Liver (tissue), 9 donors: Measurements from ENCODE around the gene TMEM191C. TPM values are rescaled to one million over a fixed set of nuclear protein-coding genes. Genes with fewer than 3 reads are reported as not detected.

Source experiments
- DNase-seq: peaks from one replicate; pipeline ENCODE4 v3.0.0-alpha.2; 2017; ENCODE audit warnings: low spot score
- H3K27ac ChIP-seq, 2 donors: one replicate each; pipeline ENCODE4 v1.7.0; 2013; ENCODE audit warnings: inconsistent platforms in 2 of 2, low read length in 2 of 2, control low read depth in 1 of 2, low read depth in 1 of 2, mild to moderate bottlenecking in 1 of 2
- H3K27me3 ChIP-seq, 4 donors: one replicate each; pipeline versions ENCODE4 v1.6.1 to v1.7.0; 2013; ENCODE audit warnings: low read length in 3 of 4, inconsistent platforms in 1 of 4, mild to moderate bottlenecking in 1 of 4, moderate library complexity in 1 of 4; ENCODE audit not compliant: control insufficient read depth in 4 of 4, insufficient read depth in 4 of 4
- H3K36me3 ChIP-seq, 4 donors: one replicate each; pipeline versions ENCODE4 v1.6.1 to v1.7.0; 2013; ENCODE audit warnings: low read length in 3 of 4, mild to moderate bottlenecking in 3 of 4, low read depth in 1 of 4, moderate library complexity in 1 of 4; ENCODE audit not compliant: control insufficient read depth in 4 of 4, insufficient read depth in 3 of 4
- H3K4me1 ChIP-seq, 4 donors: one replicate each; pipeline versions ENCODE4 v1.6.1 to v1.7.0; 2013; ENCODE audit warnings: low read length in 3 of 4, mild to moderate bottlenecking in 3 of 4, moderate library complexity in 1 of 4; ENCODE audit not compliant: control insufficient read depth in 4 of 4, insufficient read depth in 4 of 4
- H3K4me3 ChIP-seq, 3 donors: one replicate each; pipeline versions ENCODE4 v1.6.1 to v1.7.0; 2013; ENCODE audit warnings: low read length in 3 of 3, control low read depth in 1 of 3, low read depth in 1 of 3, mild to moderate bottlenecking in 1 of 3
- H3K9ac ChIP-seq, 2 donors: one replicate each; pipeline ENCODE4 v1.7.0; 2013; ENCODE audit warnings: low read length in 2 of 2, mild to moderate bottlenecking in 2 of 2, moderate library complexity in 2 of 2, control low read depth in 1 of 2, low read depth in 1 of 2
- H3K9me3 ChIP-seq, 4 donors: one replicate each; pipeline versions ENCODE4 v1.6.1 to v1.7.0; 2013; ENCODE audit warnings: low read length in 3 of 4; ENCODE audit not compliant: control insufficient read depth in 4 of 4
- CTCF ChIP-seq: fragments of 150-350 bp; IDR thresholded peaks from 2 replicates; pipeline ENCODE4 v1.5.1; 2017; ENCODE audit warnings: improper control_type of control experiment, low read depth, low read length; ENCODE audit not compliant: missing input control
- HNF4G ChIP-seq: IDR thresholded peaks from 2 replicates; pipeline ENCODE4 v1.6.1; 2016; ENCODE audit warnings: antibody characterized with exemption
- JUND ChIP-seq, 2 donors: IDR thresholded peaks; 2 replicates each; pipeline ENCODE4 v1.6.1; 2016; ENCODE audit warnings: antibody characterized with exemption in 2 of 2
- MAX ChIP-seq: IDR thresholded peaks from 2 replicates; pipeline ENCODE4 v1.6.1; 2016; ENCODE audit warnings: antibody characterized with exemption
- SP1 ChIP-seq: IDR thresholded peaks from 2 replicates; pipeline ENCODE4 v1.6.1; 2018; ENCODE audit warnings: antibody characterized with exemption, mild to moderate bottlenecking
- ZBTB33 ChIP-seq: IDR thresholded peaks from 2 replicates; pipeline ENCODE4 v1.6.1; 2016; ENCODE audit warnings: antibody characterized with exemption
- WGBS: extraction: QIAGEN DNeasy Blood & Tissue Kit; methylation state at CpG from one replicate; pipeline ENCODE4 v1.1.7; 2013; 5-methylcytosine and 5-hydroxymethylcytosine counted together
- polyA plus RNA-seq, 2 donors: library from polyadenylated mRNA; stranded (reverse) in 1 of 2; unstranded in 1 of 2; fragments of 200-250 nt in 1 of 2; fragments of >200 nt in 1 of 2; fragmentation: Nextera tagmentation in 1 of 2; extraction: Ambion mirVana in 1 of 2; gene quantifications; one replicate each; pipeline versions ENCODE4 v1.2.1 to v1.2.3, GENCODE V29; 2013 to 2015
- total RNA-seq, 2 donors: library from RNA; depleted of rRNA; stranded (reverse); fragments of >200 nt; gene quantifications; one replicate each; pipeline ENCODE4 v1.2.3, GENCODE V29; 2014
- donor health status: healthy.
- donor health status: healthy.
- donor health status: healthy.
- donor health status: healthy.
- donor health status: healthy.

Gene TMEM191C
- total and polyA plus RNA-seq, 4 donors: 0.25 to 1.8 (median 0.42) TPM; not detected in 1

GRCh38 chr22:21446827-21447690 lies 20.1 kb upstream of the TMEM191C start:
- Histone ChIP-seq H3K27ac (no peak overlapping the region), H3K9me3 (no peaks in the 10 kb centered on the region), H3K4me1 (peaks cover 3 to 8% (median 6%) of the 10 kb centered on the region in 4 donors), H3K4me3 (no peak overlapping the region), H3K27me3 (no peaks in the 10 kb centered on the region), H3K9ac (no peak overlapping the region), H3K36me3 (peaks cover 3 to 15% (median 9%) of the 10 kb centered on the region in 4 donors)
- DNase-seq: no peak
- TF ChIP-seq MAX (no peak), SP1 (no peak)
- WGBS: 96% methylated on average over 33 of the region's 33 CpGs

- Histone ChIP-seq H3K27me3 (no peaks in the 10 kb centered on the region), H3K36me3 (peaks cover 3 to 15% (median 9%) of the 10 kb centered on the region in 4 donors), H3K9ac (no peak overlapping the region), H3K4me1 (peaks cover 3 to 8% (median 6%) of the 10 kb centered on the region in 4 donors), H3K27ac (no peak overlapping the region), H3K4me3 (no peak overlapping the region), H3K9me3 (no peaks in the 10 kb centered on the region)
- TF ChIP-seq HNF4G (no peak), JUND (IDR thresholded peaks at IDR 0.05) (no peak), CTCF (no peak)
- whole genome bisulfite sequencing: 91% methylated on average over 22 of the region's 22 CpGs
- no peak for DNase-seq
Measured at GRCh38 chr22:21447694-21448402, 19.3 kb upstream of the TMEM191C start.

- no peaks in the 10 kb centered on the region for H3K9me3 ChIP-seq
- DNase-seq: no peak
- H3K9ac ChIP-seq: no peak overlapping the region
- H3K4me3 ChIP-seq: no peak overlapping the region
- peaks cover 3 to 14% (median 7%) of the 10 kb centered on the region in 4 donors for H3K36me3 ChIP-seq
- H3K27ac ChIP-seq: no peak overlapping the region
- no peaks in the 10 kb centered on the region for H3K4me1 ChIP-seq
- 95% methylated on average over 23 of the region's 23 CpGs for WGBS
- no peaks in the 10 kb centered on the region for H3K27me3 ChIP-seq
- no peak for TF ChIP-seq CTCF
- no peak for TF ChIP-seq ZBTB33
Measured at GRCh38 chr22:21448627-21449416, 18.4 kb upstream of the TMEM191C start.
